ENCODE data around the gene HSFX1.

DNA sequence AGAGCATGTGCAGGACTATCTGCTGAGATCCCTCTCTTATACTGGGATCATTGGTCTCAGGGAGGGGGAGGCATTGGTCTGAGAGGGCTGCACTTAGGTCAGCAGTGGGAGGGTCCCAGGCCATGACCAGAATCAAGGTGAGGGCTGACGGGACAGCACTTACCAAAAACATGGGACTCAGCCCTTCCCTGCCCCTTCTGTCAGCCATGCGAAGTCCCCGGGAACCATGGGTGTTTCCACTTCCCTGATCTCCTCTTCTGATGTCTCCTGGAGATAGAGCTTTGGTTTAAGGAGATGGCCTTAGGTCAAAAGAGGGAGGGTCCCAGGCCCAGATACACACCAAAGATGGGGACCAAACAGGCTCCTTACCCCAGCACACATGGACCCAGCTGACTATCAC, 12.9 kb upstream of the HSFX1 start:
- TF ChIP-seq, protein P1, sequence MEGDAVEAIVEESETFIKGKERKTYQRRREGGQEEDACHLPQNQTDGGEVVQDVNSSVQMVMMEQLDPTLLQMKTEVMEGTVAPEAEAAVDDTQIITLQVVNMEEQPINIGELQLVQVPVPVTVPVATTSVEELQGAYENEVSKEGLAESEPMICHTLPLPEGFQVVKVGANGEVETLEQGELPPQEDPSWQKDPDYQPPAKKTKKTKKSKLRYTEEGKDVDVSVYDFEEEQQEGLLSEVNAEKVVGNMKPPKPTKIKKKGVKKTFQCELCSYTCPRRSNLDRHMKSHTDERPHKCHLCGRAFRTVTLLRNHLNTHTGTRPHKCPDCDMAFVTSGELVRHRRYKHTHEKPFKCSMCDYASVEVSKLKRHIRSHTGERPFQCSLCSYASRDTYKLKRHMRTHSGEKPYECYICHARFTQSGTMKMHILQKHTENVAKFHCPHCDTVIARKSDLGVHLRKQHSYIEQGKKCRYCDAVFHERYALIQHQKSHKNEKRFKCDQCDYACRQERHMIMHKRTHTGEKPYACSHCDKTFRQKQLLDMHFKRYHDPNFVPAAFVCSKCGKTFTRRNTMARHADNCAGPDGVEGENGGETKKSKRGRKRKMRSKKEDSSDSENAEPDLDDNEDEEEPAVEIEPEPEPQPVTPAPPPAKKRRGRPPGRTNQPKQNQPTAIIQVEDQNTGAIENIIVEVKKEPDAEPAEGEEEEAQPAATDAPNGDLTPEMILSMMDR (IDR thresholded peaks at IDR 0.05; ENCODE audit: low read length), result no peak
- TF ChIP-seq EZH2phosphoT487 (IDR thresholded peaks at IDR 0.05; ENCODE audit: low read length), result no peak
